SK-N-SH (cell line): ENCODE results near the gene BARX1. TPM values are rescaled to one million over a fixed set of nuclear protein-coding genes. Genes with fewer than 3 reads are reported as not detected.

Source experiments
- CTCF ChIA-PET: fragments of 300-600, 350-600 bp; formaldehyde crosslinking; extraction: SDS; loops from one replicate; lab custom pipeline; 2021; lab: Yijun Ruan, JAX
- POLR2A ChIA-PET: fragments of 350-600 bp; sonication (Branson Sonifier 250); formaldehyde crosslinking; extraction: SDS; loops from one replicate; lab custom pipeline; 2020; ENCODE audit warnings: antibody characterized with exemption, inconsistent platforms; lab: Yijun Ruan, JAX
- DNase-seq: peaks from one replicate; pipeline ENCODE4 v3.0.0; 2012
- H2AFZ ChIP-seq: fragments of 200-600 bp; sonication (generic); 2 replicates; pipeline ENCODE4 v1.8.1; 2016; ENCODE audit warnings: antibody characterized with exemption, mild to moderate bottlenecking, low read depth
- H3F3A ChIP-seq: fragments of 200-600 bp; sonication (generic); replicated peaks from 2 replicates; pipeline ENCODE3; 2016; ENCODE audit warnings: antibody characterized with exemption, mild to moderate bottlenecking; ENCODE audit not compliant: insufficient read depth
- H3K27ac ChIP-seq, 2 experiments: fragments of 200-500 bp in 1 of 2; fragments of 200-600 bp in 1 of 2; sonication (Bioruptor generic) in 1 of 2; sonication (generic), shearing (Covaris generic) in 1 of 2; 2 replicates each; pipeline versions ENCODE4 v1.5.1 to v1.6.1; 2014 to 2016; ENCODE audit warnings: low read depth in 2 of 2, inconsistent platforms in 1 of 2, low read length in 1 of 2, mild to moderate bottlenecking in 1 of 2, mixed read lengths in 1 of 2
- H3K27me3 ChIP-seq: fragments of 200-600 bp; sonication (generic), shearing (Covaris generic); 2 replicates; pipeline ENCODE4 v1.6.1; 2016; ENCODE audit warnings: mixed run types; ENCODE audit not compliant: insufficient read depth
- H3K36me3 ChIP-seq, 2 experiments: fragments of 200-500 bp in 1 of 2; fragments of 200-600 bp in 1 of 2; sonication (Bioruptor generic) in 1 of 2; sonication (generic) in 1 of 2; replicated peaks in 1 of 2; 2 replicates each; pipeline versions ENCODE3 to v1.5.1; 2014 to 2016; ENCODE audit warnings: low read length in 1 of 2, mild to moderate bottlenecking in 1 of 2; ENCODE audit not compliant: insufficient read depth in 2 of 2, control insufficient read depth in 1 of 2
- H3K4me1 ChIP-seq, 2 experiments: fragments of 200-500 bp in 1 of 2; fragments of 200-600 bp in 1 of 2; sonication (Bioruptor generic) in 1 of 2; sonication (generic), shearing (Covaris generic) in 1 of 2; 2 replicates each; pipeline versions ENCODE4 v1.5.1 to v1.6.1; 2014 to 2016; ENCODE audit warnings: low read depth in 1 of 2, low read length in 1 of 2, mixed run types in 1 of 2; ENCODE audit not compliant: insufficient read depth in 2 of 2, control insufficient read depth in 1 of 2
- H3K4me2 ChIP-seq: fragments of 200-600 bp; sonication (generic), shearing (Covaris generic); 2 replicates; pipeline ENCODE4 v1.6.1; 2017; ENCODE audit warnings: mixed run types
- H3K4me3 ChIP-seq, 2 experiments: fragments of 200-500 bp in 1 of 2; fragments of 200-600 bp in 1 of 2; sonication (Bioruptor generic) in 1 of 2; sonication (generic), shearing (Covaris generic) in 1 of 2; 2 replicates each; pipeline versions ENCODE4 v1.5.1 to v1.8.1; 2014 to 2016; ENCODE audit warnings: low read depth in 2 of 2, inconsistent platforms in 1 of 2, low read length in 1 of 2, mild to moderate bottlenecking in 1 of 2, mixed read lengths in 1 of 2, moderate library complexity in 1 of 2
- H3K79me2 ChIP-seq: fragments of 200-600 bp; sonication (generic); 2 replicates; pipeline ENCODE4 v1.8.1; 2017; ENCODE audit warnings: mild to moderate bottlenecking; ENCODE audit not compliant: insufficient read depth
- H3K9ac ChIP-seq: fragments of 200-600 bp; sonication (generic); 2 replicates; pipeline ENCODE4 v1.6.1; 2017; ENCODE audit warnings: mixed run types
- H3K9me2 ChIP-seq: fragments of 200-600 bp; sonication (generic); 2 replicates; pipeline ENCODE4 v1.6.1; 2017; ENCODE audit warnings: mixed run types
- H3K9me3 ChIP-seq: fragments of 200-600 bp; sonication (generic); 2 replicates; pipeline ENCODE4 v1.6.1; 2017; ENCODE audit warnings: mixed run types, mild to moderate bottlenecking, moderate library complexity
- H4K20me1 ChIP-seq: fragments of 200-600 bp; sonication (generic); 2 replicates; pipeline ENCODE4 v1.6.1; 2017; ENCODE audit warnings: mild to moderate bottlenecking, mixed run types; ENCODE audit not compliant: insufficient read depth
- CTCF ChIP-seq: fragments of 200-600 bp; sonication (generic); IDR thresholded peaks from 2 replicates; pipeline ENCODE4 v1.6.1; 2017; ENCODE audit warnings: antibody characterized with exemption, mild to moderate bottlenecking, moderate library complexity
- ELF1 ChIP-seq: IDR thresholded peaks from 2 replicates; pipeline ENCODE4 v1.4.0; 2012
- EP300 ChIP-seq, 2 experiments: IDR thresholded peaks; 2 replicates each; pipeline versions ENCODE4 v1.4.0 to v1.6.1; 2012; ENCODE audit warnings: borderline replicate concordance in 1 of 2, low read depth in 1 of 2, low read length in 1 of 2
- FOSL2 ChIP-seq: IDR thresholded peaks from 2 replicates; pipeline ENCODE4 v1.4.0; 2012; ENCODE audit warnings: low read depth, mild to moderate bottlenecking, moderate library complexity, borderline replicate concordance
- FOXM1 ChIP-seq: IDR thresholded peaks from 2 replicates; pipeline ENCODE4 v1.4.0; 2012; ENCODE audit warnings: low read depth, mild to moderate bottlenecking
- GABPA ChIP-seq: IDR thresholded peaks from 2 replicates; pipeline ENCODE4 v1.4.0; 2012; ENCODE audit warnings: low read depth, mild to moderate bottlenecking
- JUND ChIP-seq: IDR thresholded peaks from 2 replicates; pipeline ENCODE4 v1.4.0; 2012
- MXI1 ChIP-seq: IDR thresholded peaks from 2 replicates; pipeline ENCODE4 v1.6.1; 2012; ENCODE audit warnings: mild to moderate bottlenecking, low read depth, low read length, improper control_type of control experiment
- NRF1 ChIP-seq: IDR thresholded peaks from 2 replicates; pipeline ENCODE4 v1.6.1; 2012; ENCODE audit warnings: low read depth, mild to moderate bottlenecking, low read length
- PBX3 ChIP-seq: IDR thresholded peaks from 2 replicates; pipeline ENCODE4; 2012
- POLR2AphosphoS5 ChIP-seq: IDR thresholded peaks from 2 replicates; pipeline ENCODE4 v1.6.1; 2012; ENCODE audit warnings: low read depth, low read length
- RCOR1 ChIP-seq: fragments of 150-350 bp; IDR thresholded peaks from 2 replicates; pipeline ENCODE4 v1.6.1; 2017; ENCODE audit warnings: antibody characterized with exemption, low read length
- REST ChIP-seq: IDR thresholded peaks from 2 replicates; pipeline ENCODE4 v1.6.1; 2012; ENCODE audit warnings: mild to moderate bottlenecking, low read depth, low read length, moderate library complexity
- RXRA ChIP-seq: IDR thresholded peaks from 2 replicates; pipeline ENCODE4 v1.4.0; 2012; ENCODE audit warnings: low read depth, mild to moderate bottlenecking, borderline replicate concordance
- TEAD4 ChIP-seq: IDR thresholded peaks from 2 replicates; pipeline ENCODE4 v1.4.0; 2012; ENCODE audit warnings: mild to moderate bottlenecking, borderline replicate concordance; ENCODE audit not compliant: insufficient read depth
- USF1 ChIP-seq: IDR thresholded peaks from 2 replicates; pipeline ENCODE4 v1.4.0; 2012; ENCODE audit warnings: low read depth, borderline replicate concordance
- YY1 ChIP-seq: IDR thresholded peaks from 2 replicates; pipeline ENCODE4 v1.4.0; 2012; ENCODE audit warnings: low read depth, mild to moderate bottlenecking
- WGBS: methylation state at CpG from one replicate; pipeline ENCODE4 v1.1.6; 2017; ENCODE audit warnings: low lambda C conversion rate; 5-methylcytosine and 5-hydroxymethylcytosine counted together
- polyA plus RNA-seq, 3 experiments: library from polyadenylated mRNA; depleted of rRNA; stranded (reverse); fragments of >200 nt; gene quantifications; 2 replicates each; pipeline ENCODE4 v1.2.3, GENCODE V29; 2012

BARX1 gene
- polyA plus RNA-seq, 1 of the 3 experiments (the other 2 are of a cell fraction) = not detected

- Histone ChIP-seq H3K27ac (no peak overlapping the region), H3K27me3 (no peaks in the 10 kb centered on the region), H3K4me1 (no peaks in the 10 kb centered on the region), H3K4me3 (no peak overlapping the region), H3K9ac (no peak overlapping the region), H3K36me3 (no peaks in the 10 kb centered on the region), H3K79me2 (no peaks in the 10 kb centered on the region), H3F3A (no peaks in the 10 kb centered on the region), H3K9me2 (no peaks in the 10 kb centered on the region), H2AFZ (no peak overlapping the region), H3K9me3 (no peaks in the 10 kb centered on the region), H4K20me1 (no peaks in the 10 kb centered on the region), H3K4me2 (no peak overlapping the region)
- POLR2A ChIA-PET = no interaction called here
- CTCF ChIA-PET = no interaction called here
- DNase-seq = no peak
- TF ChIP-seq RXRA = no peak
Measured at GRCh38 chr9:93983875-93984274, 28.7 kb upstream of the BARX1 start.

- H3K9me2 ChIP-seq = no peaks in the 10 kb centered on the region
- no peak overlapping the region for H3K27ac ChIP-seq
- DNase-seq = no peak
- no peaks in the 10 kb centered on the region for H3K79me2 ChIP-seq
- no peak overlapping the region for H2AFZ ChIP-seq
- POLR2A ChIA-PET = no interaction called here
- no peaks in the 10 kb centered on the region for H3K27me3 ChIP-seq
- 51% methylated on average over 4 of the region's 4 CpGs for WGBS
- no peaks in the 10 kb centered on the region for H3K4me1 ChIP-seq
- TF ChIP-seq GABPA = no peak
- no peak for TF ChIP-seq FOSL2
- no peak for TF ChIP-seq MXI1
- no peak for TF ChIP-seq JUND
- no peak for TF ChIP-seq PBX3
- no peaks in the 10 kb centered on the region for H4K20me1 ChIP-seq
- H3F3A ChIP-seq = no peaks in the 10 kb centered on the region
- no peak overlapping the region for H3K4me2 ChIP-seq
- H3K4me3 ChIP-seq = no peak overlapping the region
- CTCF ChIA-PET = interaction anchor here (1.1 to 5.8 kb wide), 3 partner anchors 17 to 243 kb away, joined by 3 to 38 read pairs (median 7); no protein-coding TSS in a partner anchor
- H3K36me3 ChIP-seq = no peaks in the 10 kb centered on the region
- H3K9me3 ChIP-seq = no peaks in the 10 kb centered on the region
- H3K9ac ChIP-seq = no peak overlapping the region
Measured at GRCh38 chr9:93979721-93980120, 24.6 kb upstream of the BARX1 start.

- Histone ChIP-seq H3K27me3 (no peaks in the 10 kb centered on the region), H3K4me1 (no peaks in the 10 kb centered on the region), H3K9me3 (no peaks in the 10 kb centered on the region), H3K36me3 (no peaks in the 10 kb centered on the region), H3K4me3 (no peak overlapping the region), H3K9ac (no peak overlapping the region), H3K79me2 (no peaks in the 10 kb centered on the region), H3K4me2 (no peak overlapping the region), H2AFZ (no peak overlapping the region), H3K27ac (no peak overlapping the region), H3K9me2 (no peaks in the 10 kb centered on the region), H4K20me1 (no peaks in the 10 kb centered on the region), H3F3A (no peaks in the 10 kb centered on the region)
- DNase-seq = no peak
- WGBS = 29% methylated on average over 2 of the region's 2 CpGs
- POLR2A ChIA-PET = no interaction called here
- CTCF ChIA-PET = interaction anchor here (1.5 to 5.8 kb wide), 4 partner anchors 16 to 235 kb away, joined by 7 to 38 read pairs (median 8); no protein-coding TSS in a partner anchor
- TF ChIP-seq YY1 = no peak
- no peak for TF ChIP-seq RCOR1
- TF ChIP-seq NRF1 = no peak
- no peak for TF ChIP-seq REST
- no peak for TF ChIP-seq CTCF
- TF ChIP-seq TEAD4 = no peak
- TF ChIP-seq EP300 (IDR thresholded peaks at IDR 0.05; ENCODE audit: borderline replicate concordance in 1 of 2, low read depth in 1 of 2, low read length in 1 of 2) = no peak
- no peak for TF ChIP-seq JUND
- no peak for TF ChIP-seq USF1
- TF ChIP-seq FOXM1 = no peak
- TF ChIP-seq GABPA = no peak
- TF ChIP-seq ELF1 = no peak
- no peak for TF ChIP-seq POLR2AphosphoS5
Measured at GRCh38 chr9:93978551-93978950, 23.4 kb upstream of the BARX1 start.
